ENCODE results near the gene EPN3. TPM values are rescaled to one million over a fixed set of nuclear protein-coding genes. Genes with fewer than 3 reads are reported as not detected.
A peak's percentile ranks its signal among the peaks of the same experiment; 100 is the strongest.

The EPN3 gene
- total RNA-seq, 1 experiment from 2014 or later: 53.2 TPM

DNA sequence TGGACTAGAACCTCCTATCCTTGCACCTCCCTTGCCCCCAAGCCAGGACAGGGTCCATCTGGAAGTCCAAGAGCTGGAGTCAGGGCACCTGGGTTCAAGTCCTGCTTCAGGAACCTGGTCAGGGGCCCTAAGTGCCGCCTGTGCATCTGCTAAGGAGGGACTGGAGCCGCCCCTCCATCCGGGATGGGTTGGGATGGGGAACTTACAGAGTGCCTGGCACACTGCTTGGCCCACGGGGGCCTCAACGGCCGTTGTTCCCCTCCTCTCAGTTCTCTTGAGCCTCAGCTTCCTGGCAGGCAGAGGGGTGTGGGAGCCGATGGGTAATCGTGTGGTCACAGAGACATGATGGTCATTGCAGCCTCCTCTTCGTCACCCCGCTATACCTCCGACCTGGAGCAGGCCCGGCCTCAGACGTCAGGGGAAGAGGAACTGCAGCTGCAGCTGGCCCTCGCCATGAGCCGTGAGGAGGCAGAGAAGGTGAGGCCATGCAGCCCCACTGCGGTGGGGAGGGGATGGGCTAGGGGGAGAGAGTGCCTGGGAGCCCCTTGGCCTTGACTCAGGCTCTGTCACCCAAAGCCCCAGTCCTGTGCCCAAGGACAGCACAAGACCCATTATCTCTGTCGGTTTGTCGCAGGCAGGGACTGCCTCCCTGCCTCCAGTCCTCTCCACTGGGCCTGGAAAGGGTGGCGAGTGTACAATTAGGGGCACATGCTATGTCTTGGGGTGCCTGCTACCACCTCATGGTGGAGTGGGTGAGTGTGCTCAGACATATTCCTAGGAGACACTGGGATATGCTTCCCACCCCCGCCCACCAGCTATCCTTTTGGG, 5.4 kb downstream of the EPN3 start:
- POLR2A ChIA-PET: no interaction called here
- BruUV-seq (replicated peaks): no TSS peak
- intact Hi-C loops (cut with micrococcal nuclease; ENCODE audit: unreplicated experiment): no loop called here

GRCh38 chr17:50538549-50539410, 6.2 kb downstream of the EPN3 start:
- intact Hi-C loops (cut with micrococcal nuclease; ENCODE audit: unreplicated experiment): no loop called here
- Mint-ChIP-seq H3K27me3 (ENCODE audit: insufficient read depth, unreplicated experiment) (no peaks in the 10 kb centered on the region), H3K4me1 (ENCODE audit: low read depth, unreplicated experiment) (peaks cover 56% of the 10 kb centered on the region), H3K36me3 (ENCODE audit: insufficient read depth, unreplicated experiment) (peaks cover 67% of the 10 kb centered on the region), H3K4me3 (ENCODE audit: unreplicated experiment) (no peak overlapping the region), H3K27ac (ENCODE audit: unreplicated experiment) (peak overlapping the region; percentile 4), H3K9me3 (ENCODE audit: unreplicated experiment) (no peaks in the 10 kb centered on the region)
- H3K9me3 ChIP-seq: no peaks in the 10 kb centered on the region
- no peaks in the 10 kb centered on the region for H3K27me3 ChIP-seq (replicated peaks; ENCODE audit: control insufficient read depth, insufficient read depth, low read length)
- TF ChIP-seq CTCF (IDR thresholded peaks at IDR 0.05; ENCODE audit: insufficient read depth in 1 of 2, low read depth in 1 of 2, low read length in 1 of 2, severe bottlenecking in 1 of 2, unreplicated experiment in 1 of 2): no peak
- peak in 1 of 2 experiments; percentile 55 for DNase-seq
- POLR2A ChIA-PET: interaction anchor here (0.9 kb wide), 1 partner anchor 181 kb away, joined by 3 read pairs; the partner anchor contains the start of gene LUC7L3
- BruUV-seq (replicated peaks): no TSS peak
- no peak overlapping the region for H3K4me3 ChIP-seq (ENCODE audit: low read depth, low read length)
- no peaks in the 10 kb centered on the region for H3K36me3 ChIP-seq (ENCODE audit: control insufficient read depth, insufficient read depth, low read length)
- CTCF ChIA-PET: interaction anchor here (0.6 to 1.0 kb wide), 3 partner anchors 12 to 127 kb away, joined by 3 to 9 read pairs (median 5); no protein-coding TSS in a partner anchor
- peaks cover 64% of the 10 kb centered on the region for H3K4me1 ChIP-seq

More for the DNA sequence above, 5.4 kb downstream of the EPN3 start:
- Mint-ChIP-seq H3K4me3 (ENCODE audit: unreplicated experiment) (no peak overlapping the region), H3K27me3 (ENCODE audit: insufficient read depth, unreplicated experiment) (no peaks in the 10 kb centered on the region), H3K9me3 (ENCODE audit: unreplicated experiment) (no peaks in the 10 kb centered on the region), H3K36me3 (ENCODE audit: insufficient read depth, unreplicated experiment) (peaks cover 60% of the 10 kb centered on the region), H3K4me1 (ENCODE audit: low read depth, unreplicated experiment) (peaks cover 55% of the 10 kb centered on the region), H3K27ac (ENCODE audit: unreplicated experiment) (peak overlapping the region; percentile 4)
- Histone ChIP-seq H3K36me3 (ENCODE audit: control insufficient read depth, insufficient read depth, low read length) (no peaks in the 10 kb centered on the region), H3K4me3 (ENCODE audit: low read depth, low read length) (no peak overlapping the region), H3K9me3 (no peaks in the 10 kb centered on the region), H3K4me1 (peaks cover 62% of the 10 kb centered on the region), H3K27me3 (replicated peaks; ENCODE audit: control insufficient read depth, insufficient read depth, low read length) (no peaks in the 10 kb centered on the region)
- TF ChIP-seq CTCF (IDR thresholded peaks at IDR 0.05; ENCODE audit: insufficient read depth in 1 of 2, low read depth in 1 of 2, low read length in 1 of 2, severe bottlenecking in 1 of 2, unreplicated experiment in 1 of 2): no peak
- DNase-seq: peak in 1 of 2 experiments; percentile 52
- CTCF ChIA-PET: interaction anchor here (0.6 to 1.0 kb wide), 3 partner anchors 13 to 128 kb away, joined by 3 to 9 read pairs (median 5); no protein-coding TSS in a partner anchor

Data from Caco-2 (cell line).